Ishikawa (cell line): ENCODE data around the gene BBS10.

Experiments used
- EGR1 ChIP-seq: IDR thresholded peaks from 2 replicates; pipeline ENCODE4 v1.6.1; 2012
- EP300 ChIP-seq: IDR thresholded peaks from 2 replicates; pipeline ENCODE4 v1.6.1; 2012; ENCODE audit warnings: borderline replicate concordance
- FOXM1 ChIP-seq: IDR thresholded peaks from 2 replicates; pipeline ENCODE4 v1.6.1; 2012; ENCODE audit warnings: low read depth, borderline replicate concordance
- NFIC ChIP-seq: IDR thresholded peaks from 2 replicates; pipeline ENCODE4 v1.6.1; 2012
- RAD21 ChIP-seq: IDR thresholded peaks from 2 replicates; pipeline ENCODE4 v1.6.1; 2012; ENCODE audit warnings: low read depth
- TEAD4 ChIP-seq: IDR thresholded peaks from 2 replicates; pipeline ENCODE4 v1.6.1; 2012
- YY1 ChIP-seq: IDR thresholded peaks from 2 replicates; pipeline ENCODE4 v1.6.1; 2012; ENCODE audit warnings: low read depth
- TF ChIP-seq, protein P1 (sequence below): IDR thresholded peaks from 2 replicates; pipeline ENCODE4 v1.6.1; 2012

DNA sequence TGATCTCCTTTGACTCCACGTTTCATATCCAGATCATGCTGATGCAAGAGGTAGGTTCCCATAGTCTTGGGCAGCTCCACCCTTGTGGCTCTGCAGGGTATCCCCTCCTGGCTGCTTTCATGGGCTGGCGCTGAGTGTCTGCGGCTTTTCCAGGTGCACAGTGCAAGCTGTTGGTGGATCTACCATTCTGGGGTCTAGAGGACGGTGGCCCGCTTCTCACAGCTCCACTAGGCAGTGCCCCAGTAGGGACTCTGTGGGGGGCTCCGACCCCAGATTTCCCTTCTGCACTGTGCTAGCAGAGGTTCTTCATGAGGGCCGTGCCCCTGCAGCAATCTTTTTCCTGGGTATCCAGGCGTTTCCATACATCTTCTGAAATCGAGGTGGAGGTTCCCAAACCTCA is 12.1 kb upstream of the BBS10 start:
- TF ChIP-seq NFIC (no peak), YY1 (no peak), EP300 (no peak), FOXM1 (no peak), RAD21 (no peak), EGR1 (no peak), TEAD4 (no peak)
- TF ChIP-seq, protein P1, sequence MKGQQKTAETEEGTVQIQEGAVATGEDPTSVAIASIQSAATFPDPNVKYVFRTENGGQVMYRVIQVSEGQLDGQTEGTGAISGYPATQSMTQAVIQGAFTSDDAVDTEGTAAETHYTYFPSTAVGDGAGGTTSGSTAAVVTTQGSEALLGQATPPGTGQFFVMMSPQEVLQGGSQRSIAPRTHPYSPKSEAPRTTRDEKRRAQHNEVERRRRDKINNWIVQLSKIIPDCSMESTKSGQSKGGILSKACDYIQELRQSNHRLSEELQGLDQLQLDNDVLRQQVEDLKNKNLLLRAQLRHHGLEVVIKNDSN = no peak
